CD4-positive, CD25-positive, alpha-beta regulatory T cell (primary cell): ENCODE data around the gene SLC45A2. TPM values are rescaled to one million over a fixed set of nuclear protein-coding genes. Genes with fewer than 3 reads are reported as not detected.

Experiments used
- ATAC-seq, 2 donors: fragments of 150-1000 bp; cut with Tn5 transposase; one replicate each; pipeline ENCODE4 v1.10.0; 2021; ENCODE audit warnings: low read depth in 2 of 2, moderate number of reproducible peaks in 2 of 2, moderate library complexity in 1 of 2
- DNase-seq, 3 donors: peaks; one replicate each; pipeline versions ENCODE4 v3.0.0 to v3.0.0-alpha.2; 2012 to 2022; ENCODE audit warnings: mixed read lengths in 1 of 3
- H3K27ac ChIP-seq: one replicate; pipeline ENCODE4 v1.7.0; 2013; ENCODE audit warnings: mild to moderate bottlenecking, low read length; ENCODE audit not compliant: insufficient read depth, poor library complexity, severe bottlenecking
- H3K27me3 ChIP-seq: one replicate; pipeline ENCODE4 v1.7.0; 2013; ENCODE audit warnings: low read length; ENCODE audit not compliant: control insufficient read depth, insufficient read depth
- H3K36me3 ChIP-seq: one replicate; pipeline ENCODE4 v1.7.0; 2013; ENCODE audit warnings: mild to moderate bottlenecking, low read length, moderate library complexity; ENCODE audit not compliant: control insufficient read depth, insufficient read depth
- H3K4me1 ChIP-seq: 2 replicates; pipeline ENCODE4 v1.7.0; 2013; ENCODE audit warnings: mild to moderate bottlenecking, low read length; ENCODE audit not compliant: insufficient read depth, control insufficient read depth, poor library complexity, severe bottlenecking
- H3K4me3 ChIP-seq: one replicate; pipeline ENCODE4 v1.7.0; 2013; ENCODE audit warnings: low read depth, mild to moderate bottlenecking, low read length, moderate library complexity
- H3K9me3 ChIP-seq, 2 experiments: 1 replicate in 1 of 2; 2 replicates in 1 of 2; pipeline ENCODE4 v1.7.0; 2013; ENCODE audit warnings: low read length in 2 of 2, mild to moderate bottlenecking in 1 of 2, moderate library complexity in 1 of 2; ENCODE audit not compliant: control insufficient read depth in 2 of 2
- H3K27ac Mint-ChIP-seq, 3 donors: one replicate each; pipeline ENCODE4 v1.8.0; 2020 to 2022; ENCODE audit warnings: mild to moderate bottlenecking in 3 of 3, mixed read lengths in 3 of 3, moderate library complexity in 2 of 3
- H3K27me3 Mint-ChIP-seq: one replicate; pipeline ENCODE4 v1.8.0; 2022; ENCODE audit warnings: mild to moderate bottlenecking, mixed read lengths
- H3K36me3 Mint-ChIP-seq: one replicate; pipeline ENCODE4 v1.8.0; 2020; ENCODE audit warnings: mixed read lengths
- H3K4me1 Mint-ChIP-seq, 4 donors: one replicate each; pipeline ENCODE4 v1.8.0; 2020 to 2022; ENCODE audit warnings: mixed read lengths in 4 of 4, mild to moderate bottlenecking in 1 of 4
- H3K4me3 Mint-ChIP-seq, 4 donors: one replicate each; pipeline ENCODE4 v1.8.0; 2020 to 2022; ENCODE audit warnings: mild to moderate bottlenecking in 4 of 4, mixed read lengths in 4 of 4, moderate library complexity in 3 of 4
- H3K9me3 Mint-ChIP-seq, 7 donors: one replicate each; pipeline ENCODE4 v1.8.0; 2020 to 2022; ENCODE audit warnings: mixed read lengths in 7 of 7, mild to moderate bottlenecking in 3 of 7, moderate library complexity in 2 of 7
- polyA plus RNA-seq, 4 donors: library from polyadenylated mRNA; unstranded; fragments of 300-500 nt; fragmentation: Illumina TruSeq; gene quantifications; one replicate each; pipeline ENCODE4 v1.2.3, GENCODE V29; 2021
- total RNA-seq: library from RNA; stranded (reverse); gene quantifications from one replicate; pipeline ENCODE4 v1.2.3, GENCODE V29; 2022

The SLC45A2 gene
- total and polyA plus RNA-seq, 5 donors from 2014 or later, result not detected

DNA sequence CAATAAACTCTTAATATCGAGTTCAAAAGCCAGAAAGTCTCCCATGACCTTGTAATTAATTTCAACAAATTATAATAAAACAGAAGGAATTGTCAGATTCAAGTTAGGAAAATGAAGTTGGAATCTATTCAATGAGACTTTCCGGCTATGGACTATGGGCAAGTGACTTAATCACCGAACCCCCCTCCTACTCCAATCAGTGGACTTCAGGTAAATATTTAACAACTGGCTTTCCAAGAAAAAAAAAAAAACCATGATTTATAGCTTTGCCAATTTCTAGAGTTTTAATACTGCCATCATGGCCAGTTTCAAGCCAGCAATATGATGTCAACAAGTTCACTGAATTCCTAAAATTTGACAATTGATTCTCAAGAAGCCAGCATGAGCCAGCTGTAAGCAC is 4.5 kb downstream of the SLC45A2 start:
- H3K36me3 ChIP-seq, result no peaks in the 10 kb centered on the region
- Mint-ChIP-seq H3K36me3 (no peaks in the 10 kb centered on the region), H3K4me3 (no peak overlapping the region), H3K27me3 (peaks cover 5% of the 10 kb centered on the region), H3K9me3 (peaks cover 0 to 4% (median 0%) of the 10 kb centered on the region in 7 donors), H3K27ac (no peak overlapping the region), H3K4me1 (no peaks in the 10 kb centered on the region)
- ATAC-seq, result no peak
- no peak overlapping the region for H3K27ac ChIP-seq
- no peaks in the 10 kb centered on the region for H3K4me1 ChIP-seq
- DNase-seq, result no peak
- no peaks in the 10 kb centered on the region for H3K9me3 ChIP-seq
- no peak overlapping the region for H3K4me3 ChIP-seq
- H3K27me3 ChIP-seq, result no peaks in the 10 kb centered on the region

DNA sequence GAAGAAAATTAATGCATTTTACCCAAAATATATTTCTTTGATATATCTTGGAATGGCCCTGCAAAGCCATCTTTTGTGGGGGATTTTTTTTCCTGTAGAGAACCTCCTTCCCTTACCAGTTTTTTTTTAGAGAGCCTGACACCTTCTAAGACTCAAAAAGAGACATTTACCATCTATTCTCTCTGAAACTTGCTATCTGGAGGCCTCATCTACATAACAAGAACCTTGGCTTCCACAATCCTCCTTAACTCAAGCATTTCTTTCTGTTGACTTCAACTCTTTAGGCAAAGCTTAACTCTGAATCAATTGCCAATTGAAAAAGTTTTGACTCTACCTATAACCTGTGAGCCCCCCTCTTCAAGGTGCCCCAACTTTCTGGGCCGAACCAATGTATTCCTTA is 6.2 kb downstream of the SLC45A2 start:
- no peak overlapping the region for H3K27ac Mint-ChIP-seq
- H3K9me3 Mint-ChIP-seq, result peaks cover 0 to 4% (median 0%) of the 10 kb centered on the region in 7 donors
- Histone ChIP-seq H3K4me1 (no peaks in the 10 kb centered on the region), H3K36me3 (no peaks in the 10 kb centered on the region), H3K9me3 (no peaks in the 10 kb centered on the region), H3K4me3 (no peak overlapping the region), H3K27ac (no peak overlapping the region), H3K27me3 (no peaks in the 10 kb centered on the region)
- H3K36me3 Mint-ChIP-seq, result no peaks in the 10 kb centered on the region
- H3K4me3 Mint-ChIP-seq, result no peak overlapping the region
- ATAC-seq (no peak), DNase-seq (no peak)
- peaks cover 10% of the 10 kb centered on the region for H3K27me3 Mint-ChIP-seq
- peaks cover 2 to 4% (median 3%) of the 10 kb centered on the region in 4 donors for H3K4me1 Mint-ChIP-seq

DNA sequence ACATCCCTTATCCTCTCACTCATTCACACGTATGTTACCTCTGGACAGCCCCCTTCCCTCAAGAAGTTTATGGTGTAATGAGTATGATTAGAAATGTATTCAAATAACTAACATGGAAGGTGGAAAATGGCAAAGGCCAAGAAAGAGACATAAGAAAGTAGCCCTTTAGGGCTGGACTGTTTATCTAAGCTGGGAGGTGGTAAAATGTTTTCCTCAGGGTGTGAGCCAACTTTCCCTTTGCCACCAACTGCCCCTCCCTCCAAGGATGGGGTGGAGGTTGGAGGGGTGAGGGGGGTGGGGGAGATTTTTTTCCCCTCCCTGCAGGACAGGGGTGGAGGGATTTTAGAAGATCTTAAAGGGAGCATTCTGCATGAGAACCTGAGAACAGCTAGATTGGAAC is 8.2 kb downstream of the SLC45A2 start:
- no peaks in the 10 kb centered on the region for H3K36me3 Mint-ChIP-seq
- H3K27me3 Mint-ChIP-seq, result peaks cover 10% of the 10 kb centered on the region
- no peak overlapping the region for H3K27ac ChIP-seq
- H3K36me3 ChIP-seq, result no peaks in the 10 kb centered on the region
- H3K4me3 ChIP-seq, result no peak overlapping the region
- H3K4me1 Mint-ChIP-seq, result peaks cover 2 to 7% (median 7%) of the 10 kb centered on the region in 4 donors
- no peak overlapping the region for H3K4me3 Mint-ChIP-seq
- peaks cover 0 to 4% (median 0%) of the 10 kb centered on the region in 7 donors for H3K9me3 Mint-ChIP-seq
- H3K27me3 ChIP-seq, result no peaks in the 10 kb centered on the region
- DNase-seq, result no peak
- ATAC-seq, result no peak
- no peak overlapping the region for H3K27ac Mint-ChIP-seq
- no peaks in the 10 kb centered on the region for H3K9me3 ChIP-seq
- no peaks in the 10 kb centered on the region for H3K4me1 ChIP-seq

DNA sequence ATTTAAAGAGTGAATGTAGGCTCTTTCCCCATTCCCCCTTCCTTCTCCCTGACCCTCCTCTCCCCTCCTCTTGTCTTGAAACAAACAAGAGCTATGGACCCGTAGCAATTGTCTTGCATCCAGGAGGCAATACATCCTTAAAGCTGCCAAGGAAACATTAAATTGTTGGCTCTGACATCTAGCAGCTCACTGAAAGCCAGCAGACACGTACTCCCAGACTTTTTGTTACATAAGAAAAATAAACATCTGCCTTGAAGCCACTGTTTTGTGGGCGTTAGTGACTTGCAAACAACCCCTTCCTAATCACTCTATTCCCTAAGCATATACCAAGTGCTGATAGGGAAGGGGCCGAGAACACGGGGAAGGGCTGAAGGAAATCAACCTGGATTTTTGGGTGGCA is 8.6 kb downstream of the SLC45A2 start:
- Histone ChIP-seq H3K27ac (no peak overlapping the region), H3K9me3 (no peaks in the 10 kb centered on the region), H3K27me3 (no peaks in the 10 kb centered on the region), H3K36me3 (no peaks in the 10 kb centered on the region), H3K4me3 (no peak overlapping the region), H3K4me1 (no peaks in the 10 kb centered on the region)
- DNase-seq (no peak), ATAC-seq (no peak)
- Mint-ChIP-seq H3K36me3 (no peaks in the 10 kb centered on the region), H3K4me1 (peaks cover 2 to 7% (median 7%) of the 10 kb centered on the region in 4 donors), H3K4me3 (no peak overlapping the region), H3K27me3 (peaks cover 10% of the 10 kb centered on the region), H3K9me3 (peaks cover 0 to 4% (median 0%) of the 10 kb centered on the region in 7 donors), H3K27ac (no peak overlapping the region)

DNA sequence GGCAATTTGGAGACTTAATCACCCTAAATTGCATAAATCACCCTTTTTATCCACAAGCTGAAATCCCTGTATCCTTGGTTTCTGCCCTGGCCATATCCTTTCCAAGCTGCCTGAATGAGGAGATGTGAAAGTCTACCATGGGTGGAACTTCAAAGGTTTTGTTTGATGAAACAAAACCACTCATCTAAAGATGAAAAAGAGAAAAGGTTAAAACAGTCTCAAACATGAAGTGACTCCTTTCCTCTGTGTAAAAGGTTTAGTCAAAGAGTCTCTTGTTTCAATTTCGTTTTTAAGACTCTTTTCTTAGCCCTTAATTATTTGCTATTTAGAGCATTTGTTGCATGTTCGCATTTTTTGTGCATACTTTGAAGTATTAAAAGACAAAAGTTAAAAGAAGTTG is 11.2 kb downstream of the SLC45A2 start:
- Histone ChIP-seq H3K27ac (no peak overlapping the region), H3K9me3 (no peaks in the 10 kb centered on the region), H3K36me3 (no peaks in the 10 kb centered on the region), H3K27me3 (no peaks in the 10 kb centered on the region), H3K4me3 (peak overlapping the region; percentile 51), H3K4me1 (no peaks in the 10 kb centered on the region)
- Mint-ChIP-seq H3K9me3 (peaks cover 0 to 3% (median 0%) of the 10 kb centered on the region in 7 donors), H3K4me1 (peaks cover 2 to 7% (median 7%) of the 10 kb centered on the region in 4 donors), H3K36me3 (no peaks in the 10 kb centered on the region), H3K27me3 (peaks cover 10% of the 10 kb centered on the region), H3K4me3 (peak overlapping the region in 1 of 4 donors; percentile 1), H3K27ac (peak overlapping the region in 1 of 3 donors; percentile 41)
- no peak for ATAC-seq
- peak in 1 of 3 donors; percentile 42 for DNase-seq

DNA sequence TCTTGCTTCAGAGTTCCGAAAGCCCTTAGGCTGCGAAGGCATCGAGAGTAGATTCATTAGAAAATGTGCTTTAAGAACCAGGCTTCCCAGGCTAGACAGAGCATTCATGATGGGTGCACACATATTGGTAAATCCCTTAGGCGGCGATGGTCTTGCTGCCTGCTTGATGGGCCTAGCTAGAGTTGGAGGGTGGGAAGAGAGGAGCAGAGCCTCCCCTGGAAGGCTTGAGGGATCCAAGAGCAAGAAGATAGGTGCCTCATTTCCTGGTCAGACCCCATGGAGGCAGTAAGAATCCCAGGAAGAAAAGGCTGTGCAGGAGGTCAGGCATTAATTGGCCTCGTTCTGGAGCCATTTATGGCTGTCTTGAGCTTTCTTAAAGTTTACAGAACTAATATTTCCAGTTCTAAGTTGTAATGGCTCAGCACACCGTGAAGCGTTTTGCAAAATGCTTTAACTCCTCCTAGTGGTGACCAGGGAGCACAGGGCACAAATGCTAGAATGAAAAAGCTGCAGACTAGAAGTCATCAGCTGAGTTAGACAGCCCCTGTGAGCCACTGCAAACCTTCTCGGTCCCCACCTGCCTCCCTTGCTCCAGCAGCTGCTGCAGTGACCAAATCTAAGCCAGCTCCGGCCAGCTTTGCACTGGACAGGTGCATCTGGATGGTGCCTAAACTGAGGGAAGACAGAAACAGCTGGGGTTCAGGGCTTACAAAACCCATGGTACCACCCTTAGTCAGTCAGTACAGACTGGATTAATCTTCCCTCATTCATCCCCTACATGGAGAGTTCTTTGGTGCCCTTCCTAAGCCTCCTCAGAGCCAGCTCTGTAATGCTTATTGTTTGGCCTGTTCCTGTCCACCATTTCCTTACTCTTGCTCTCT is 14.7 kb downstream of the SLC45A2 start:
- Mint-ChIP-seq H3K27me3 (peaks cover 5% of the 10 kb centered on the region), H3K9me3 (no peaks in the 10 kb centered on the region), H3K4me3 (no peak overlapping the region), H3K4me1 (peaks cover 4 to 13% (median 8%) of the 10 kb centered on the region in 4 donors), H3K27ac (no peak overlapping the region), H3K36me3 (no peaks in the 10 kb centered on the region)
- Histone ChIP-seq H3K27me3 (no peaks in the 10 kb centered on the region), H3K36me3 (no peaks in the 10 kb centered on the region), H3K9me3 (no peaks in the 10 kb centered on the region), H3K27ac (no peak overlapping the region), H3K4me3 (no peak overlapping the region), H3K4me1 (peaks cover 1% of the 10 kb centered on the region)
- ATAC-seq (no peak), DNase-seq (peak in 1 of 3 donors; percentile 47)

DNA sequence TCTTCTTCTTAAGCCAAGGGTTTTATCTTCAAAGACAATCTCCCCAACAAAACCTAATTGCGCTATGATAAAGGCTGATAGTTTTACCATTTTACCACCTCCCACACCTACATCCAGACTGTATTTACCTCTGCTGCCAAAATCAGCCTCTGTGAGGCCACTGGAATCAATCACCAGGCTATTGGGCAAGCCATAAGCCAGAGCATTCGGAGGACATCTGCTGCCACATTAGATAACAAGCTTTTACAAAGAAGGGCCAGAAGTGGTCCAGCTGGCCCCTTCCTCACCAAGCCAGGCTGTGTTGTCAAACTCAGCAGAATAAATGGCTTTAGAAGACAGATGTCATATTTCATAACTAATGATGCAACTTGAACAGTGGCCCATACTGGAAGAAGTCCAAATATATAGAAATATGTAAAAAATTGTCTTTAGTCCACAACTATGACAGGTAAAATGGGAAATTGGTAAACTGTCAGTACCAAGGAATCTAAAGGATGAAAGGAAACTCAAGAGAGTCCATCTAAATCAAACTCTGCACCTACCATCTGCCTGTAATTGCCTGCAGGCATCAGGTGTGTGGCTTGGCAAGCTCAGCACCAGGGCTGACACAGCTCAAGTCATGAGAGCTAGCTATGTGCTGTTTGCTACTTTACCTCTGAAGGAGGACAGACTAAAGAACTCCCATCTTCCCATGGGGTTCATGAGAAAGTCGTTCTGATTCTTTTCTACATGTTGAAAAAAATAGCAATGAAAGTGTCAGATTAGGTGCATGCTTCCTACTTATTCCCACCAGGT is 16.1 kb downstream of the SLC45A2 start:
- ATAC-seq, result no peak
- H3K27me3 Mint-ChIP-seq, result peaks cover 4% of the 10 kb centered on the region
- H3K4me1 Mint-ChIP-seq, result peaks cover 3 to 14% (median 9%) of the 10 kb centered on the region in 4 donors

More for the DNA sequence above, 16.1 kb downstream of the SLC45A2 start:
- Histone ChIP-seq H3K36me3 (no peaks in the 10 kb centered on the region), H3K9me3 (no peaks in the 10 kb centered on the region), H3K4me1 (peaks cover 4% of the 10 kb centered on the region), H3K27me3 (no peaks in the 10 kb centered on the region), H3K27ac (no peak overlapping the region), H3K4me3 (no peak overlapping the region)
- H3K36me3 Mint-ChIP-seq, result no peaks in the 10 kb centered on the region
- no peak overlapping the region for H3K27ac Mint-ChIP-seq
- DNase-seq, result no peak
- no peaks in the 10 kb centered on the region for H3K9me3 Mint-ChIP-seq
- H3K4me3 Mint-ChIP-seq, result no peak overlapping the region
